NT2/D1 (cell line): ENCODE data around the gene OR9Q2.
"Not testable (repeated sequence)": the region's sequence is repeated elsewhere in the genome, so short reads cannot be mapped to it uniquely, and the experiment has no call there.

ENCODE experiments used
- DNase-seq: peaks from one replicate; pipeline ENCODE4 v3.0.0-alpha.2; 2011; ENCODE audit warnings: low read depth, low spot score
- H3K27me3 ChIP-seq: 2 replicates; pipeline ENCODE4 v1.6.0; 2011; ENCODE audit warnings: mild to moderate bottlenecking; ENCODE audit not compliant: insufficient read length, insufficient read depth
- H3K36me3 ChIP-seq: 2 replicates; pipeline ENCODE4 v1.6.1; 2011; ENCODE audit warnings: mild to moderate bottlenecking, low read length, mixed read lengths; ENCODE audit not compliant: insufficient read depth, insufficient read length
- H3K4me1 ChIP-seq: 2 replicates; pipeline ENCODE4 v1.5.1; 2011; ENCODE audit not compliant: insufficient read depth, insufficient read length
- H3K4me3 ChIP-seq: 2 replicates; pipeline ENCODE4 v1.5.1; 2011; ENCODE audit warnings: low read depth; ENCODE audit not compliant: insufficient read length
- H3K9ac ChIP-seq: 2 replicates; pipeline ENCODE4 v1.6.0; 2011; ENCODE audit warnings: low read depth; ENCODE audit not compliant: insufficient read length
- H3K9me3 ChIP-seq: 2 replicates; pipeline ENCODE4 v1.5.1; 2011; ENCODE audit warnings: mild to moderate bottlenecking, low read length; ENCODE audit not compliant: insufficient read depth
- SUZ12 ChIP-seq: IDR thresholded peaks from 2 replicates; pipeline ENCODE4 v1.6.1; 2011; ENCODE audit not compliant: insufficient read length, insufficient read depth; ENCODE audit errors: extremely low read depth
- YY1 ChIP-seq: IDR thresholded peaks from 2 replicates; pipeline ENCODE4 v1.6.1; 2011; ENCODE audit not compliant: insufficient read length, insufficient read depth
- ZNF274 ChIP-seq: IDR thresholded peaks from 2 replicates; pipeline ENCODE4 v1.6.1; 2011; ENCODE audit warnings: mild to moderate bottlenecking, low read depth, low read length

The OR9Q2 gene

DNA sequence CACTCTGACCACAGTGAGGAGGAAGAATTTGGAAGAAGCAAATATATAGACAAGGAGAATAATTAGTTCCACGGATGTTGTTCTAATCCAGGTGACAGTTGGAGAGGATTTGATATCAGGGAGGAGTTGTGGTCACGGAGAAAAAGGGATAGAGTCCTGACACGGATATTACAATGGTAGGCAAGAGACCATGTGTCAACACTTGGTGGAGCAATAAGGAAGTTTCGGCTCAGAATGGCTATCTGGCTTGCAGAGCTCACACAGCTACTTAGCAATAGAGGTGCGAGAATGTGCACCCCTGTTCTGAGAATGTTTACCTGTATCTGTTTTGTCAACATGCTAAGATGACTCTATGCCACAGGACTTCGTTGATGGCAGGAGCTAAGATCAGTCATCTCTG, 10.4 kb upstream of the OR9Q2 start:
- Histone ChIP-seq H3K9ac (no peak overlapping the region), H3K36me3 (no peaks in the 10 kb centered on the region)

DNA sequence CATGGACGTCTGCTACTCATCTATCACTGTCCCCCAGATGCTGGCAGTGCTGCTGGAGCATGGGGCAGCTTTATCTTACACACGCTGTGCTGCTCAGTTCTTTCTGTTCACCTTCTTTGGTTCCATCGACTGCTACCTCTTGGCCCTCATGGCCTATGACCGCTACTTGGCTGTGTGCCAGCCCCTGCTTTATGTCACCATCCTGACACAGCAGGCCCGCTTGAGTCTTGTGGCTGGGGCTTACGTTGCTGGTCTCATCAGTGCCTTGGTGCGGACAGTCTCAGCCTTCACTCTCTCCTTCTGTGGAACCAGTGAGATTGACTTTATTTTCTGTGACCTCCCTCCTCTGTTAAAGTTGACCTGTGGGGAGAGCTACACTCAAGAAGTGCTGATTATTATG, 9.2 kb upstream of the OR9Q2 start:
- no peaks in the 10 kb centered on the region for H3K27me3 ChIP-seq
- no peaks in the 10 kb centered on the region for H3K36me3 ChIP-seq
- no peak for DNase-seq
- no peaks in the 10 kb centered on the region for H3K9me3 ChIP-seq
- no peak for TF ChIP-seq YY1
- no peak for TF ChIP-seq ZNF274
- no peak for TF ChIP-seq SUZ12
- H3K4me1 ChIP-seq = no peaks in the 10 kb centered on the region
- H3K9ac ChIP-seq = no peak overlapping the region
- no peak overlapping the region for H3K4me3 ChIP-seq

More for the DNA sequence above, 10.4 kb upstream of the OR9Q2 start:
- DNase-seq = no peak
- Histone ChIP-seq H3K4me1 (no peaks in the 10 kb centered on the region), H3K9me3 (no peaks in the 10 kb centered on the region), H3K4me3 (no peak overlapping the region), H3K27me3 (no peaks in the 10 kb centered on the region)
- TF ChIP-seq SUZ12 = no peak
- no peak for TF ChIP-seq ZNF274
- TF ChIP-seq YY1 = no peak

DNA sequence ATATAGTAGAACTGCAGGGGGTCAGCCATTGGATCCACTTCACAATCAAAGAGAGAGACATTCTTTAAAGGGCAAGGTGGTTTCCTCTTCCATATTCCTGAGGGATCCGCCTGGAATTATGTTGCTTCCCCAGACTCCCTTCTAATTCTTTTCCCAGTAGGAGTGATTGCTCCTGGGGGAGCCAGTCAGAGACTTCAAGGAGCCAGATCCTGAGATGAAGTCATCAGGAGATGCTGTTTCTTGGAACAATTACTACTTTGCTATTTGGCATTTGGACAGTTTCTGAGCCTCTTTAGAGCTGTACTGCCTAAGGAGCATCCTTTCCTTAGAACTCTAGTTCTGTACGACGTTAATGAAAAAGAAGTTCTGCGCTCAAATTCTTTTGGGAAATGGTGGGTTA, 1.9 kb upstream of the OR9Q2 start:
- no peak for TF ChIP-seq ZNF274
- no peak for TF ChIP-seq SUZ12
- TF ChIP-seq YY1 = no peak
- no peak overlapping the region for H3K9ac ChIP-seq

DNA sequence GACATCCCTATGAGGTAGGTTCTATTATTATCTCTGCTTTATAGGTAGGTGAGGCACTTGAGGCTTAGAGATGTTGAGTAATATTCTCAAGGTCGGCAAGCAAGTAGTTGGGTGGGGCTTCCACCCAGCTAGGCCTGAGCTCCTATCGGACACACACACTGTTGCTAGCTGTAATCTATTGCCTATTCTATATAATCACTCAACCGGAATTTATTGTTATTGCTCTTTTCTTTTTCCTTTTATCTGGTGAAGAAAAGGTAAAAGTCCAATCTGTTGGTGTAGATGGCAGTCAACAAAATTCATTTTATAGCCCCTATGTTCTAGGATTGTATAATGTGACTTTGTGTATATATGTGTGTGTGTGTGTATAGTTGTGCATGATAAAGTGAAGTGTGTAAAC, 3.4 kb downstream of the OR9Q2 start:
- no peak overlapping the region for H3K9ac ChIP-seq
- TF ChIP-seq SUZ12 (no peak), YY1 (no peak)
- DNase-seq = no peak
- no peaks in the 10 kb centered on the region for H3K27me3 ChIP-seq
- no peaks in the 10 kb centered on the region for H3K9me3 ChIP-seq
- H3K4me1 ChIP-seq = no peaks in the 10 kb centered on the region
- H3K36me3 ChIP-seq = no peaks in the 10 kb centered on the region
- no peak overlapping the region for H3K4me3 ChIP-seq

More for the DNA sequence above, 1.9 kb upstream of the OR9Q2 start:
- Histone ChIP-seq H3K4me3 (no peak overlapping the region), H3K27me3 (no peaks in the 10 kb centered on the region), H3K9me3 (no peaks in the 10 kb centered on the region), H3K36me3 (no peaks in the 10 kb centered on the region), H3K4me1 (no peaks in the 10 kb centered on the region)
- DNase-seq = no peak

DNA sequence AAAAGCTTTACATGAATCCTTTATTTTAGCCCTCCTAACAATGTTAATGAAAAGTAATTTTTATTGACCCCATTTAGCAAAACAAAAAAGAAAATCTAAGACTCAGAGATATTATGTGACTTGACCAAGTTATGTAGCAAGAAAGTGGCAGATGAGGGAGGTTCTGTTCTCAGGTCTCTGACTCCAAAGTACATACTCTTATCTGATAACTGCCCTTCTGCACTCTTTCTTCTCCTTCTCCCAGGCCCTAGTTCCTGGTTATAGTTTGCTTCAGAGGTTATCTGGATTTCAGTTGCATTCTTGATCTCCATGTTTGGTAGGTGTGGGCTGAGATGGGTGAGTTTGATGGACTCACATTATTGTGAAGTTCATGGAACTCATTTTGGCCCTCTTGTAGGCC, 4.5 kb downstream of the OR9Q2 start:
- Histone ChIP-seq H3K4me1 (no peaks in the 10 kb centered on the region), H3K4me3 (no peak overlapping the region), H3K9me3 (no peaks in the 10 kb centered on the region), H3K27me3 (no peaks in the 10 kb centered on the region), H3K36me3 (no peaks in the 10 kb centered on the region), H3K9ac (no peak overlapping the region)
- TF ChIP-seq SUZ12 = no peak
- no peak for TF ChIP-seq ZNF274
- TF ChIP-seq YY1 = no peak
- DNase-seq = no peak

- TF ChIP-seq YY1 (no peak), ZNF274 (no peak), SUZ12 (no peak)
- no peaks in the 10 kb centered on the region for H3K27me3 ChIP-seq
- H3K4me1 ChIP-seq = no peaks in the 10 kb centered on the region
- no peak overlapping the region for H3K9ac ChIP-seq
- no peak for DNase-seq
- H3K36me3 ChIP-seq = no peaks in the 10 kb centered on the region
- H3K9me3 ChIP-seq = no peaks in the 10 kb centered on the region
- no peak overlapping the region for H3K4me3 ChIP-seq
Measured at GRCh38 chr11:58195939-58196338, 7.1 kb downstream of the OR9Q2 start.

- Histone ChIP-seq H3K4me3 (no peak overlapping the region), H3K36me3 (no peaks in the 10 kb centered on the region), H3K9ac (no peak overlapping the region), H3K9me3 (no peaks in the 10 kb centered on the region), H3K27me3 (no peaks in the 10 kb centered on the region), H3K4me1 (no peaks in the 10 kb centered on the region)
- DNase-seq = no peak
- TF ChIP-seq SUZ12 = no peak
- TF ChIP-seq YY1 = no peak
- no peak for TF ChIP-seq ZNF274
Measured at GRCh38 chr11:58199271-58199670, 10.4 kb downstream of the OR9Q2 start.

DNA sequence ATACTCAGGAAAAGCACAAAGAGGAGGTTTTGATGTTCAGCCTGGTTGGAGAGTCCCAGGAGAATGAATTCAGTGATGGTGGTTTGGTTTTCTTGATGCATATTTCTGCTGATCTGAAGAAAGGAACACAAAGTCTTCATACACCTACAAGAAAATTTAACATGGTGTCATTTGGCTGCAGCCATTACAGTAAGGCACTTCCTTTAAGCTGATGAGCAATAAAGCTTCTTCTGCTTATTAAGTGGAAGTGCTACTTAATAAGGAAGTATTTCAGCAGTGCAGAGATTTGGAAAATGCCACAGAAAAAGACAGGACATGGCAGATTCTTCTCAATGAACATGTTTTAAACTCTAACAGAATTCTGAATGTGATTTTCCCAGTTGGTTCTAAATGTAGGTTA, 15.2 kb downstream of the OR9Q2 start, which contains the start of gene OR1S2:
TSS of gene OR1S2 (minus strand) at position 101 of the 400 bp plus-strand sequence. CDS start at position 101, 0 bp downstream.
- no peaks in the 10 kb centered on the region for H3K27me3 ChIP-seq
- no peak for TF ChIP-seq YY1
- no peak for TF ChIP-seq ZNF274
- TF ChIP-seq SUZ12 = no peak

GRCh38 chr11:58212420-58212819, 23.6 kb downstream of the OR9Q2 start, which contains the start of gene OR1S1:
OR1S1 (plus strand) TSS chr11:58212720.
- not testable (repeated sequence) for H3K4me1 ChIP-seq, H3K4me3 ChIP-seq, DNase-seq, H3K27me3 ChIP-seq, H3K36me3 ChIP-seq, H3K9me3 ChIP-seq, H3K9ac ChIP-seq

More for the DNA sequence above, 15.2 kb downstream of the OR9Q2 start, which contains the start of gene OR1S2:
- H3K4me3 ChIP-seq = no peak within 1 kb of the TSS
- no peaks in the 10 kb centered on the region for H3K4me1 ChIP-seq
- no peak for DNase-seq
- no peaks in the 10 kb centered on the region for H3K9me3 ChIP-seq
- no peak within 1 kb of the TSS for H3K9ac ChIP-seq
- no peaks in the 10 kb centered on the region for H3K36me3 ChIP-seq
